LNCAP (cell line): ENCODE results near the gene PAX9.

Experiments
- CTCF ChIP-seq: fragments of 450-650 bp; IDR thresholded peaks from 2 replicates; pipeline ENCODE4 v1.5.1; 2017; ENCODE audit warnings: mild to moderate bottlenecking

PAX9 gene

GRCh38 chr14:36661506-36662257 lies at the start of gene PAX9:
Gene PAX9 (plus strand): TSS chr14:36661860. CDS start chr14:36662090, 230 bp downstream.
- no peak for TF ChIP-seq CTCF

GRCh38 chr14:36617824-36618223 lies 43.8 kb upstream of the PAX9 start:
- no peak for TF ChIP-seq CTCF

GRCh38 chr14:36618641-36619040 lies 43.0 kb upstream of the PAX9 start:
- TF ChIP-seq CTCF: no peak

- TF ChIP-seq CTCF: no peak
Observed at GRCh38 chr14:36619131-36619530, 42.5 kb upstream of the PAX9 start.

GRCh38 chr14:36619853-36620252 lies 41.8 kb upstream of the PAX9 start:
- TF ChIP-seq CTCF: no peak

- TF ChIP-seq CTCF: no peak
Observed at GRCh38 chr14:36625014-36625413, 36.6 kb upstream of the PAX9 start.

- TF ChIP-seq CTCF: no peak
Observed at GRCh38 chr14:36625436-36625835, 36.2 kb upstream of the PAX9 start.

GRCh38 chr14:36626151-36626550 lies 35.5 kb upstream of the PAX9 start:
- TF ChIP-seq CTCF: no peak
